Mononuclear cell (primary cell): ENCODE measurements around the gene ANKRD13D. TPM values are rescaled to one million over a fixed set of nuclear protein-coding genes. Genes with fewer than 3 reads are reported as not detected.

ENCODE experiments used
- H3K27me3 ChIP-seq: 2 replicates; pipeline ENCODE4 v1.6.0; 2011; ENCODE audit warnings: low read length, control low read depth; ENCODE audit not compliant: insufficient read depth
- H3K4me1 ChIP-seq: 2 replicates; pipeline ENCODE4 v1.5.1; 2011; ENCODE audit warnings: mild to moderate bottlenecking, low read length, control low read depth; ENCODE audit not compliant: insufficient read depth
- H3K4me3 ChIP-seq: 2 replicates; pipeline ENCODE4 v1.5.1; 2011; ENCODE audit warnings: mild to moderate bottlenecking, low read length, moderate library complexity
- H3K9me3 ChIP-seq: 2 replicates; pipeline ENCODE4 v1.5.1; 2011; ENCODE audit warnings: low read depth, mild to moderate bottlenecking, control low read depth, low read length
- total RNA-seq: library from RNA; depleted of rRNA; stranded (reverse); fragments of >200 nt; gene quantifications from one replicate; pipeline ENCODE4 v1.2.3, GENCODE V29; 2012

ANKRD13D gene
- total RNA-seq, 1 donor = 48.4 TPM

GRCh38 chr11:67299471-67300191 is 10.5 kb downstream of the ANKRD13D start:
- Histone ChIP-seq H3K4me3 (no peak overlapping the region), H3K4me1 (peaks cover 49% of the 10 kb centered on the region), H3K9me3 (peaks cover 8% of the 10 kb centered on the region), H3K27me3 (no peaks in the 10 kb centered on the region)

- Histone ChIP-seq H3K4me3 (no peak overlapping the region), H3K4me1 (peaks cover 52% of the 10 kb centered on the region), H3K27me3 (no peaks in the 10 kb centered on the region), H3K9me3 (peaks cover 8% of the 10 kb centered on the region)
Measured at GRCh38 chr11:67300256-67300755, 11.2 kb downstream of the ANKRD13D start.

GRCh38 chr11:67300756-67301312 is 11.7 kb downstream of the ANKRD13D start:
- H3K27me3 ChIP-seq = no peaks in the 10 kb centered on the region
- peaks cover 4% of the 10 kb centered on the region for H3K9me3 ChIP-seq
- H3K4me1 ChIP-seq = peaks cover 52% of the 10 kb centered on the region
- H3K4me3 ChIP-seq = no peak overlapping the region

DNA sequence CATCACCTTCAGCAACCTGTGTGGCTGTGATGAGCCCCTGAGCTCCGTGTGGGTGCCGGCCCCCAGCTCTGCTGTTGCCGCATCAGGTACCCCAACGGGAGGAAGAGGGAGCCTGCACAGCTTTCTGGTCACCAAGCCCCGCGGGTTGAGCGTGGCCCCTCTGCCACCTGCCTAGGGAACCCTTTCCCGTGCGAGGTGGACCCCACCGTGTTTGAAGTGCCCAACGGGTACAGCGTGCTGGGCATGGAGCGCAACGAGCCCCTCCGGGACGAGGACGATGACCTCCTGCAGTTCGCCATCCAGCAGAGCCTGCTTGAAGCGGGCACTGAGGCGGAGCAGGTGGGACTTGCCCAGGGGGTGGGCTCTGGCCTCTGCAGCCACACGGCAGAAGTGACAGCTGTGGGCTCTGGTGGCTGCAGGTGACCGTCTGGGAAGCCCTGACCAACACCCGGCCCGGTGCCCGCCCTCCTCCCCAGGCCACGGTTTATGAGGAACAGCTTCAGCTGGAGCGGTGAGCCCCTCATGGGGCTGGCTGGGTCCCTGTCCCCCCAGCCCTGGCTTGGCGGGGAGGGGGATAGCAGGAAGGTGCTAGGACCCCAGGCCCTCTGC is 12.3 kb downstream of the ANKRD13D start:
- Histone ChIP-seq H3K4me3 (no peak overlapping the region), H3K27me3 (no peaks in the 10 kb centered on the region), H3K4me1 (peaks cover 52% of the 10 kb centered on the region), H3K9me3 (no peaks in the 10 kb centered on the region)

GRCh38 chr11:67301951-67302516 is 12.9 kb downstream of the ANKRD13D start:
- Histone ChIP-seq H3K27me3 (no peaks in the 10 kb centered on the region), H3K4me1 (peaks cover 52% of the 10 kb centered on the region), H3K4me3 (no peak overlapping the region), H3K9me3 (no peaks in the 10 kb centered on the region)

- H3K4me1 ChIP-seq = peaks cover 52% of the 10 kb centered on the region
- no peaks in the 10 kb centered on the region for H3K27me3 ChIP-seq
- H3K9me3 ChIP-seq = no peaks in the 10 kb centered on the region
- H3K4me3 ChIP-seq = peak overlapping the region; percentile 56
Measured at GRCh38 chr11:67302571-67303131, 13.5 kb downstream of the ANKRD13D start.

DNA sequence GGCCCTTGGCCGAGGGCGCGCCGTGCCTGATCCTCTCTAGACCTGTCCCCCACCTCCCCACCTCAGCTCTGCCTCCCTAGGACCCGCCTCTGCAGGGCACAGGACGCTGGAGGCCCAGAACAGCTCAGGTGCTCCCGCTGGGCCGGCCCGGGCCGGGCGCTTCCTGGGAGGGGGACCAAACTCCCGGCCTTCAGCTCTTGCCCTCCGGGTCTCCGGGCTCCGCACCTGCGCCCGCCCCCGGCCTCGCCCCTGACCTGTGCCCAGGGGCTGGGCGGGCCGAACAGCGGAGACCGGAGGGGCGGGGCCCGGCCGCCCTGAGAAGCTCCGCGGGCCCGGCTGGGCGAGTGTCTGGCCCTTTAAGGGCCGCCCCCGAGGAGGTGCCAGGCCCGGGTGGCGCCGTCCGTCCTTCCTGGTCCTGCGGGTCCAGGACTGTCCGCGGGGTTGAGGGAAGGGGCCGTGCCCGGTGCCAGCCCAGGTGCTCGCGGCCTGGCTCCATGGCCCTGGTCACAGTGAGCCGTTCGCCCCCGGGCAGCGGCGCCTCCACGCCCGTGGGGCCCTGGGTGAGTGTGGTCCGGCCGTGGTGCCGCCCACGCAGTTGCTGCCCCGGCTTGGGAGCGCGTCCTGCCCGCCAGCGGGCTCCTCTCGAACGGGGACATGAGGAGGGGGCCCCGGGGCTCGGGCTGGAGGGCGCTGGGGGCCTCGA is 14.2 kb downstream of the ANKRD13D start, which contains the start of gene SSH3:
TSS of gene SSH3 (plus strand) at position 399 of the 703 bp plus-strand sequence. CDS start at position 495, 96 bp downstream.
- H3K4me3 ChIP-seq = peak within 1 kb of the TSS; percentile 56
- H3K4me1 ChIP-seq = peaks cover 48% of the 10 kb centered on the region

GRCh38 chr11:67303835-67304411 is 14.8 kb downstream of the ANKRD13D start:
- no peaks in the 10 kb centered on the region for H3K27me3 ChIP-seq
- H3K4me1 ChIP-seq = peaks cover 45% of the 10 kb centered on the region
- H3K9me3 ChIP-seq = no peaks in the 10 kb centered on the region
- H3K4me3 ChIP-seq = peak overlapping the region; percentile 56

More for the DNA sequence above, 14.2 kb downstream of the ANKRD13D start, which contains the start of gene SSH3:
- no peaks in the 10 kb centered on the region for H3K9me3 ChIP-seq
- no peaks in the 10 kb centered on the region for H3K27me3 ChIP-seq

GRCh38 chr11:67304511-67305113 is 15.5 kb downstream of the ANKRD13D start:
- H3K9me3 ChIP-seq = no peaks in the 10 kb centered on the region
- H3K27me3 ChIP-seq = no peaks in the 10 kb centered on the region
- peaks cover 45% of the 10 kb centered on the region for H3K4me1 ChIP-seq
- H3K4me3 ChIP-seq = no peak overlapping the region

GRCh38 chr11:67306769-67307544 is 17.9 kb downstream of the ANKRD13D start:
- Histone ChIP-seq H3K9me3 (no peaks in the 10 kb centered on the region), H3K4me1 (peaks cover 34% of the 10 kb centered on the region), H3K4me3 (no peak overlapping the region), H3K27me3 (no peaks in the 10 kb centered on the region)

DNA sequence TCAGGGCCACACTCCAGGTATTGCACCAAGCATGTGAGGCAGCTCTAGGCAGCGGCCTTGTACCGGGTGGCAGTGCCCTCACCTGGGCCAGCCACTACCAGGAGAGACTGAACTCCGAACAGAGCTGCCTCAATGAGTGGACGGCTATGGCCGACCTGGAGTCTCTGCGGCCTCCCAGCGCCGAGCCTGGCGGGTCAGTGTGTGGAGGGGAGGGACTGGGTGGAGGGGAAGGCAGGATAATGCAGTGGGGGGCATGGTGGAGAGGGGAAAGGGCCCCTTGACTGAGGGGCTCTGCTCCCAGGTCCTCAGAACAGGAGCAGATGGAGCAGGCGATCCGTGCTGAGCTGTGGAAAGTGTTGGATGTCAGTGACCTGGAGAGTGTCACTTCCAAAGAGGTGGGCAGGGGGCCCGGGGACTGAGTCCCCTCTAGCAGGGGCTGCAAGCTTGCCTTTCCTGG is 18.5 kb downstream of the ANKRD13D start:
- no peak overlapping the region for H3K4me3 ChIP-seq
- peaks cover 34% of the 10 kb centered on the region for H3K4me1 ChIP-seq
- no peaks in the 10 kb centered on the region for H3K9me3 ChIP-seq
- H3K27me3 ChIP-seq = no peaks in the 10 kb centered on the region

DNA sequence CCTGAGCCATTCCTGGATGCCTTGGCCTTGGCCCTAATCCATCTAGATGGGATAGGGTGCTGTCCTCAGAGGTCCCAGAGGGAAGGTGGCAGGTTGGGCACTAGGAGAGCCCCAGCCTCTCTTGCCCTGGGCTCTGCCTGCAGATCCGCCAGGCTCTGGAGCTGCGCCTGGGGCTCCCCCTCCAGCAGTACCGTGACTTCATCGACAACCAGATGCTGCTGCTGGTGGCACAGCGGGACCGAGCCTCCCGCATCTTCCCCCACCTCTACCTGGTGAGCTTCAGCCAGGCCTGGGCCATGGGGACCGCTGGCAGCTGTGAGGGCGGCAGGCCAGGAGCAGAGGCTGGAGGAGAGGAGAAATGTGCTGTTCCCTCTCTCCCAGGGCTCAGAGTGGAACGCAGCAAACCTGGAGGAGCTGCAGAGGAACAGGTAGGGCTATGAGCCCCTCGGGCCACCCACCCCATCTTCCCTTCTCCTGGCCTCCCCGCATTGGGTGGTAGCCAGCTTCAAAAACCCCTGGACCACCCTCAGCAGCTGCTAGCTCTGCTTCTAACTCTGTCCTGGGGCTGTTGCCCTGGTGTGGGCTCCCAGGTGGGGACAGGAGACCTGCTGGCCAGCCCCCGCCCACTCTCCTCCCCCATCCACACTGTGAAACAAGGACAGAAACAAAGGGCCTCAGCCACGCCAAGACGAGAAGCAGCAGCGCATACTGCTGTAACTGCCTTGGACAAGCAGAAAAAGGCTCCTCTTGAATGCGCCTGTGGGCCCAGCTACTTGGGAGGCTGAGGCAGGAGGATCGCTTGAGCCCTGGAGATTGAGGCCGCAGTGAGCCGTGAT is 19.1 kb downstream of the ANKRD13D start:
- Histone ChIP-seq H3K27me3 (no peaks in the 10 kb centered on the region), H3K4me3 (no peak overlapping the region), H3K9me3 (no peaks in the 10 kb centered on the region), H3K4me1 (peaks cover 35% of the 10 kb centered on the region)
